GM20000 (cell line): ENCODE results near the gene MAGI3.
"Not testable (repeated sequence)": the region's sequence is repeated elsewhere in the genome, so short reads cannot be mapped to it uniquely, and the experiment has no call there.

Experiments used
- DNase-seq: peaks from one replicate; pipeline ENCODE4 v3.0.0; 2012; ENCODE audit warnings: low spot score
- CTCF ChIP-seq: IDR thresholded peaks from 2 replicates; pipeline ENCODE4 v1.5.1; 2012; ENCODE audit warnings: mild to moderate bottlenecking, control low read depth; ENCODE audit errors: extremely low read depth, missing control alignments

Gene MAGI3

GRCh38 chr1:113415310-113416070 lies 25.2 kb downstream of the MAGI3 start:
- no peak for TF ChIP-seq CTCF
- DNase-seq, result no peak

- not testable (repeated sequence) for DNase-seq
Observed at GRCh38 chr1:113416071-113416470, 25.8 kb downstream of the MAGI3 start.

GRCh38 chr1:113416496-113416895 lies 26.2 kb downstream of the MAGI3 start:
- no peak for TF ChIP-seq CTCF
- no peak for DNase-seq

- no peak for DNase-seq
Observed at GRCh38 chr1:113422315-113423068, 32.2 kb downstream of the MAGI3 start.

GRCh38 chr1:113423826-113424225 lies 33.5 kb downstream of the MAGI3 start:
- DNase-seq, result no peak
- TF ChIP-seq CTCF, result no peak

More at GRCh38 chr1:113422315-113423068, 32.2 kb downstream of the MAGI3 start:
- TF ChIP-seq CTCF, result no peak

GRCh38 chr1:113429461-113430153 lies 39.3 kb downstream of the MAGI3 start:
- no peak for DNase-seq
- TF ChIP-seq CTCF, result no peak

GRCh38 chr1:113433184-113433583 lies 42.9 kb downstream of the MAGI3 start:
- TF ChIP-seq CTCF, result no peak
- DNase-seq, result no peak
